Spleen (tissue), 11 donors: ENCODE results near the gene TBC1D22A. TPM values are rescaled to one million over a fixed set of nuclear protein-coding genes. Genes with fewer than 3 reads are reported as not detected.

Experiments
- DNase-seq: peaks from one replicate; pipeline ENCODE4 v3.0.0-alpha.2; 2020
- H3K27ac ChIP-seq, 8 donors: fragments of 200-600 bp; sonication (generic) in 7 of 8; 1 replicate in 4 of 8; 2 replicates in 4 of 8; pipeline versions ENCODE4 v1.5.0 to v1.8.0; 2016 to 2021; ENCODE audit warnings: inconsistent platforms in 4 of 8, mild to moderate bottlenecking in 4 of 8, moderate library complexity in 1 of 8
- H3K27me3 ChIP-seq, 7 donors: fragments of 200-600 bp; sonication (generic) in 6 of 7; replicated peaks in 1 of 7; 1 replicate in 4 of 7; 2 replicates in 3 of 7; pipeline versions ENCODE4 v1.5.0 to v1.8.0; 2016 to 2021; ENCODE audit warnings: inconsistent platforms in 3 of 7, mild to moderate bottlenecking in 1 of 7
- H3K36me3 ChIP-seq, 6 donors: fragments of 200-600 bp; sonication (generic) in 5 of 6; 1 replicate in 4 of 6; 2 replicates in 2 of 6; pipeline versions ENCODE4 v1.5.0 to v1.8.0; 2016 to 2021; ENCODE audit warnings: inconsistent platforms in 2 of 6
- H3K4me1 ChIP-seq, 6 donors: fragments of 200-600 bp; sonication (generic) in 5 of 6; 1 replicate in 3 of 6; 2 replicates in 3 of 6; pipeline versions ENCODE4 v1.5.0 to v1.8.0; 2016 to 2021; ENCODE audit warnings: inconsistent platforms in 3 of 6
- H3K4me3 ChIP-seq, 8 donors: fragments of 200-600 bp; sonication (generic) in 7 of 8; 1 replicate in 4 of 8; 2 replicates in 4 of 8; pipeline versions ENCODE4 v1.5.0 to v1.8.0; 2016 to 2021; ENCODE audit warnings: inconsistent platforms in 4 of 8, mild to moderate bottlenecking in 4 of 8, moderate library complexity in 2 of 8
- H3K9me3 ChIP-seq, 8 donors: fragments of 200-600 bp; sonication (generic) in 7 of 8; 1 replicate in 4 of 8; 2 replicates in 4 of 8; pipeline versions ENCODE4 v1.5.0 to v1.8.0; 2016 to 2021; ENCODE audit warnings: inconsistent platforms in 4 of 8
- CTCF ChIP-seq, 11 experiments: fragments of 200-600 bp in 7 of 11; fragments of 450-650 bp in 4 of 11; sonication (generic) in 4 of 11; IDR thresholded peaks in 8 of 11; conservative IDR thresholded peaks in 3 of 11; 1 replicate in 7 of 11; 2 replicates in 4 of 11; pipeline versions ENCODE4 v1.4.0 to v1.8.0; 2016 to 2021; ENCODE audit warnings: antibody characterized with exemption in 11 of 11, inconsistent platforms in 4 of 11, mild to moderate bottlenecking in 1 of 11
- POLR2A ChIP-seq, 3 donors: fragments of 450-650 bp; IDR thresholded peaks; one replicate each; pipeline ENCODE4 v1.5.1; 2017; ENCODE audit warnings: antibody characterized with exemption in 3 of 3, mild to moderate bottlenecking in 1 of 3
- POLR2AphosphoS5 ChIP-seq, 3 donors: sonication (generic); formaldehyde crosslinking; IDR thresholded peaks; one replicate each; pipeline ENCODE4 v1.5.1; 2017; ENCODE audit warnings: antibody characterized with exemption in 3 of 3
- WGBS, 5 donors: extraction: QIAGEN DNeasy Blood & Tissue Kit in 3 of 5; methylation state at CpG; one replicate each; pipeline versions ENCODE4 v1.1.5 to v1.1.7; 2013 to 2018; 5-methylcytosine and 5-hydroxymethylcytosine counted together
- intact Hi-C: fragments of 100-400 bp; cut with DNase I; formaldehyde crosslinking; loops from one replicate; pipeline ENCODE4 v1.15.0; 2023; ENCODE audit warnings: low total_unique reads
- polyA plus RNA-seq, 3 donors: library from polyadenylated mRNA; stranded (reverse); fragments of 200-250 nt; gene quantifications; one replicate each; pipeline ENCODE4 v1.2.1, GENCODE V29; 2013
- total RNA-seq, 7 donors: library from RNA; depleted of rRNA in 3 of 7; stranded (reverse); fragments of >200 nt in 3 of 7; fragmentation: NEBNext Ultra II Directional in 4 of 7; extraction: Animal tissue kit (Norgen Biotek cat#: 25700) in 4 of 7; gene quantifications; one replicate each; pipeline versions ENCODE4 v1.1.0 to v1.2.1, GENCODE V29; 2016 to 2021
- donor health status: healthy with polysubstance abuse.
- donor health status: DM: no; HTN: no; CAD: no; lungs with moderate emphysema.
- donor health status: DM: no; HTN: no; CAD: no.
- donor health status: Bipolar disorder and iron deficiency.
- donor health status: healthy.
- donor health status: DM: no; HTN: no; CAD: no.
- donor health status: DM: yes; HTN: yes; CAD: no.

The TBC1D22A gene
- total and polyA plus RNA-seq, 10 donors: 17.2 to 66.9 (median 49.6) TPM

- no peaks in the 10 kb centered on the region for H3K4me1 ChIP-seq
- 95 to 98% (median 96%) methylated on average over 2 of the region's 2 CpGs for WGBS, 5 donors
- peaks cover 0 to 41% (median 12%) of the 10 kb centered on the region in 6 donors for H3K36me3 ChIP-seq
- no peak overlapping the region for H3K4me3 ChIP-seq
- intact Hi-C loops: no loop called here
- no peak for TF ChIP-seq POLR2A (IDR thresholded peaks at IDR 0.05)
- no peak for TF ChIP-seq CTCF (IDR thresholded peaks at IDR 0.05 in 8 of 11, conservative IDR thresholded peaks at IDR 0.05 in 3 of 11)
- TF ChIP-seq POLR2AphosphoS5 (IDR thresholded peaks at IDR 0.05): no peak
- DNase-seq: no peak
- H3K27ac ChIP-seq: no peak overlapping the region
- H3K27me3 ChIP-seq: no peaks in the 10 kb centered on the region
- peaks cover 0 to 49% (median 30%) of the 10 kb centered on the region in 8 donors for H3K9me3 ChIP-seq
These were observed 109.4 kb downstream of the TBC1D22A start for GRCh38 chr22:46871826-46872225.

GRCh38 chr22:46875089-46875488 lies 112.6 kb downstream of the TBC1D22A start:
- Histone ChIP-seq H3K36me3 (peaks cover 0 to 43% (median 11%) of the 10 kb centered on the region in 6 donors), H3K9me3 (peaks cover 0 to 33% (median 28%) of the 10 kb centered on the region in 8 donors), H3K4me3 (no peak overlapping the region), H3K27me3 (no peaks in the 10 kb centered on the region), H3K27ac (no peak overlapping the region), H3K4me1 (peaks cover 0 to 13% (median 2%) of the 10 kb centered on the region in 6 donors)
- TF ChIP-seq CTCF (IDR thresholded peaks at IDR 0.05 in 8 of 11, conservative IDR thresholded peaks at IDR 0.05 in 3 of 11) (no peak), POLR2AphosphoS5 (IDR thresholded peaks at IDR 0.05) (no peak), POLR2A (IDR thresholded peaks at IDR 0.05) (no peak)
- DNase-seq: no peak
- intact Hi-C loops: no loop called here
- WGBS, 5 donors: 89 to 95% (median 90%) methylated on average over 4 of the region's 4 CpGs

GRCh38 chr22:46876357-46876934 lies 114.0 kb downstream of the TBC1D22A start:
- 75 to 85% (median 78%) methylated on average over 6 to 7 of the region's 7 CpGs for WGBS, 5 donors
- DNase-seq: no peak
- Histone ChIP-seq H3K4me1 (peaks cover 0 to 13% (median 2%) of the 10 kb centered on the region in 6 donors), H3K36me3 (peaks cover 0 to 42% (median 0%) of the 10 kb centered on the region in 6 donors), H3K4me3 (no peak overlapping the region), H3K27me3 (no peaks in the 10 kb centered on the region), H3K27ac (no peak overlapping the region), H3K9me3 (peaks cover 0 to 20% (median 14%) of the 10 kb centered on the region in 8 donors)
- TF ChIP-seq POLR2A (IDR thresholded peaks at IDR 0.05): no peak
- TF ChIP-seq CTCF (IDR thresholded peaks at IDR 0.05 in 8 of 11, conservative IDR thresholded peaks at IDR 0.05 in 3 of 11): no peak
- intact Hi-C loops: no loop called here

GRCh38 chr22:46878191-46878948 lies 115.9 kb downstream of the TBC1D22A start:
- Histone ChIP-seq H3K27ac (no peak overlapping the region), H3K27me3 (no peaks in the 10 kb centered on the region), H3K9me3 (peaks cover 0 to under 1% (median 0%) of the 10 kb centered on the region in 8 donors), H3K4me3 (no peak overlapping the region), H3K36me3 (peaks cover 0 to 45% (median 0%) of the 10 kb centered on the region in 6 donors), H3K4me1 (peaks cover 0 to 13% (median 2%) of the 10 kb centered on the region in 6 donors)
- TF ChIP-seq CTCF (IDR thresholded peaks at IDR 0.05 in 8 of 11, conservative IDR thresholded peaks at IDR 0.05 in 3 of 11) (no peak), POLR2AphosphoS5 (IDR thresholded peaks at IDR 0.05) (no peak), POLR2A (IDR thresholded peaks at IDR 0.05) (no peak)
- 89 to 90% (median 90%) methylated on average over 11 of the region's 11 CpGs for WGBS, 5 donors
- DNase-seq: no peak
- intact Hi-C loops: no loop called here
